ENCODE data around the gene CD96. TPM values are rescaled to one million over a fixed set of nuclear protein-coding genes. Genes with fewer than 3 reads are reported as not detected.

The CD96 gene
- total RNA-seq, 1 donor from 2014 or later, result 5.6 TPM

GRCh38 chr3:111566844-111567243, 24.8 kb downstream of the CD96 start:
- H3K27me3 ChIP-seq (ENCODE audit: low read depth), result no peaks in the 10 kb centered on the region
- no peak for ATAC-seq
- H3K4me3 ChIP-seq, result no peak overlapping the region
- H3K4me1 ChIP-seq, result no peaks in the 10 kb centered on the region
- intact Hi-C loops (cut with DNase I), result no loop called here
- no peak overlapping the region for H3K27ac ChIP-seq
- no peaks in the 10 kb centered on the region for H3K9me3 ChIP-seq
- DNase-seq, result no peak
- TF ChIP-seq CTCF (IDR thresholded peaks at IDR 0.05), result no peak
- H3K36me3 ChIP-seq, result no peaks in the 10 kb centered on the region

GRCh38 chr3:111568355-111568754, 26.4 kb downstream of the CD96 start:
- H3K27ac ChIP-seq, result no peak overlapping the region
- intact Hi-C loops (cut with DNase I), result no loop called here
- no peak for TF ChIP-seq CTCF (IDR thresholded peaks at IDR 0.05)
- no peaks in the 10 kb centered on the region for H3K27me3 ChIP-seq (ENCODE audit: low read depth)
- DNase-seq (no peak), ATAC-seq (no peak)
- no peaks in the 10 kb centered on the region for H3K9me3 ChIP-seq
- no peaks in the 10 kb centered on the region for H3K4me1 ChIP-seq
- H3K4me3 ChIP-seq, result no peak overlapping the region
- H3K36me3 ChIP-seq, result no peaks in the 10 kb centered on the region

GRCh38 chr3:111568911-111569310, 26.9 kb downstream of the CD96 start:
- DNase-seq (no peak), ATAC-seq (no peak)
- no peaks in the 10 kb centered on the region for H3K36me3 ChIP-seq
- intact Hi-C loops (cut with DNase I), result no loop called here
- no peaks in the 10 kb centered on the region for H3K9me3 ChIP-seq
- no peak overlapping the region for H3K4me3 ChIP-seq
- no peaks in the 10 kb centered on the region for H3K27me3 ChIP-seq (ENCODE audit: low read depth)
- no peak for TF ChIP-seq CTCF (IDR thresholded peaks at IDR 0.05)
- H3K27ac ChIP-seq, result no peak overlapping the region
- no peaks in the 10 kb centered on the region for H3K4me1 ChIP-seq

GRCh38 chr3:111570404-111571030, 28.5 kb downstream of the CD96 start:
- intact Hi-C loops (cut with DNase I), result no loop called here
- peak in 1 of 2 donors; percentile 17 for ATAC-seq

GRCh38 chr3:111571282-111571681, 29.3 kb downstream of the CD96 start:
- DNase-seq (no peak), ATAC-seq (no peak)
- Histone ChIP-seq H3K4me1 (no peaks in the 10 kb centered on the region), H3K9me3 (no peaks in the 10 kb centered on the region), H3K27me3 (ENCODE audit: low read depth) (no peaks in the 10 kb centered on the region), H3K4me3 (no peak overlapping the region), H3K36me3 (no peaks in the 10 kb centered on the region), H3K27ac (no peak overlapping the region)
- TF ChIP-seq CTCF (IDR thresholded peaks at IDR 0.05), result no peak
- intact Hi-C loops (cut with DNase I), result no loop called here

More at GRCh38 chr3:111570404-111571030, 28.5 kb downstream of the CD96 start:
- H3K4me3 ChIP-seq, result no peak overlapping the region
- H3K9me3 ChIP-seq, result no peaks in the 10 kb centered on the region
- no peaks in the 10 kb centered on the region for H3K4me1 ChIP-seq
- no peak for DNase-seq
- no peak for TF ChIP-seq CTCF (IDR thresholded peaks at IDR 0.05)
- no peaks in the 10 kb centered on the region for H3K27me3 ChIP-seq (ENCODE audit: low read depth)
- no peak overlapping the region for H3K27ac ChIP-seq
- H3K36me3 ChIP-seq, result no peaks in the 10 kb centered on the region
